Mesothelial cell of epicardium (in vitro differentiated cells): ENCODE measurements around the gene UPK1B. TPM values are rescaled to one million over a fixed set of nuclear protein-coding genes. Genes with fewer than 3 reads are reported as not detected.

Source experiments
- DNase-seq, 2 experiments: peaks; one replicate each; pipeline ENCODE4 v3.0.0; 2021; ENCODE audit warnings: low spot score in 2 of 2; ENCODE audit not compliant: unreplicated experiment in 2 of 2
- H3K27ac Mint-ChIP-seq: 2 replicates; pipeline ENCODE4 v1.8.0; 2021; ENCODE audit warnings: mixed read lengths
- H3K27me3 Mint-ChIP-seq: 2 replicates; pipeline ENCODE4 v1.8.0; 2021; ENCODE audit warnings: low read depth, mixed read lengths
- H3K36me3 Mint-ChIP-seq: 2 replicates; pipeline ENCODE4 v1.8.0; 2021; ENCODE audit warnings: mixed read lengths
- H3K4me1 Mint-ChIP-seq: 2 replicates; pipeline ENCODE4 v1.8.0; 2021; ENCODE audit warnings: mixed read lengths
- H3K4me3 Mint-ChIP-seq: 2 replicates; pipeline ENCODE4 v1.8.0; 2021; ENCODE audit warnings: mild to moderate bottlenecking, moderate library complexity, mixed read lengths
- H3K9me3 Mint-ChIP-seq: 2 replicates; pipeline ENCODE4 v1.8.0; 2021; ENCODE audit warnings: mixed read lengths
- CTCF ChIP-seq: fragments of 200-600 bp; sonication (generic); IDR thresholded peaks from one replicate; pipeline ENCODE4 v1.5.0; 2021; ENCODE audit warnings: antibody characterized with exemption; ENCODE audit not compliant: unreplicated experiment
- total RNA-seq: library from RNA; stranded (reverse); gene quantifications from 3 replicates; pipeline ENCODE4 v1.2.1, GENCODE V29; 2021

Gene UPK1B
- total RNA-seq, 1 donor from 2014 or later = 0.47 TPM

- peaks cover 5% of the 10 kb centered on the region for H3K9me3 Mint-ChIP-seq
- no peaks in the 10 kb centered on the region for H3K27me3 Mint-ChIP-seq
- peaks cover 40% of the 10 kb centered on the region for H3K36me3 Mint-ChIP-seq
- no peak for DNase-seq
- no peak overlapping the region for H3K27ac Mint-ChIP-seq
- H3K4me3 Mint-ChIP-seq = no peak overlapping the region
- TF ChIP-seq CTCF = no peak
- no peaks in the 10 kb centered on the region for H3K4me1 Mint-ChIP-seq
Observed at GRCh38 chr3:119228373-119229145, 55.2 kb downstream of the UPK1B start.

GRCh38 chr3:119229190-119229589, 55.8 kb downstream of the UPK1B start:
- H3K4me3 Mint-ChIP-seq = no peak overlapping the region
- H3K27ac Mint-ChIP-seq = no peak overlapping the region
- no peak for TF ChIP-seq CTCF
- DNase-seq = no peak
- peaks cover 40% of the 10 kb centered on the region for H3K36me3 Mint-ChIP-seq
- H3K27me3 Mint-ChIP-seq = no peaks in the 10 kb centered on the region
- H3K9me3 Mint-ChIP-seq = peaks cover 5% of the 10 kb centered on the region
- no peaks in the 10 kb centered on the region for H3K4me1 Mint-ChIP-seq

GRCh38 chr3:119230071-119230470, 56.7 kb downstream of the UPK1B start:
- no peaks in the 10 kb centered on the region for H3K27me3 Mint-ChIP-seq
- TF ChIP-seq CTCF = no peak
- H3K36me3 Mint-ChIP-seq = peaks cover 46% of the 10 kb centered on the region

GRCh38 chr3:119230745-119231144, 57.3 kb downstream of the UPK1B start:
- Mint-ChIP-seq H3K4me3 (no peak overlapping the region), H3K27me3 (no peaks in the 10 kb centered on the region), H3K9me3 (peaks cover 5% of the 10 kb centered on the region), H3K36me3 (peaks cover 52% of the 10 kb centered on the region), H3K27ac (no peak overlapping the region), H3K4me1 (no peaks in the 10 kb centered on the region)
- no peak for DNase-seq
- no peak for TF ChIP-seq CTCF

More at GRCh38 chr3:119230071-119230470, 56.7 kb downstream of the UPK1B start:
- no peak for DNase-seq
- no peaks in the 10 kb centered on the region for H3K4me1 Mint-ChIP-seq
- peak overlapping the region; percentile 51 for H3K27ac Mint-ChIP-seq
- H3K9me3 Mint-ChIP-seq = peaks cover 5% of the 10 kb centered on the region
- no peak overlapping the region for H3K4me3 Mint-ChIP-seq

GRCh38 chr3:119234610-119235009, 61.2 kb downstream of the UPK1B start:
- Mint-ChIP-seq H3K4me1 (peaks cover 4% of the 10 kb centered on the region), H3K27ac (no peak overlapping the region), H3K27me3 (no peaks in the 10 kb centered on the region), H3K4me3 (no peak overlapping the region), H3K36me3 (peaks cover 43% of the 10 kb centered on the region), H3K9me3 (no peaks in the 10 kb centered on the region)
- DNase-seq = no peak
- TF ChIP-seq CTCF = no peak

GRCh38 chr3:119235151-119235550, 61.8 kb downstream of the UPK1B start:
- H3K27me3 Mint-ChIP-seq = no peaks in the 10 kb centered on the region
- no peak overlapping the region for H3K27ac Mint-ChIP-seq
- no peak for TF ChIP-seq CTCF
- no peak overlapping the region for H3K4me3 Mint-ChIP-seq
- peaks cover 8% of the 10 kb centered on the region for H3K4me1 Mint-ChIP-seq
- no peaks in the 10 kb centered on the region for H3K9me3 Mint-ChIP-seq
- H3K36me3 Mint-ChIP-seq = peaks cover 38% of the 10 kb centered on the region
- no peak for DNase-seq
